NB4 (cell line): ENCODE measurements around the gene NUTM1.
"Not testable (repeated sequence)": the region's sequence is repeated elsewhere in the genome, so short reads cannot be mapped to it uniquely, and the experiment has no call there.

Experiments
- DNase-seq: peaks from one replicate; pipeline ENCODE4 v3.0.0; 2010; ENCODE audit warnings: low read depth
- H3K4me3 ChIP-seq: one replicate; pipeline ENCODE4 v1.5.1; 2011; ENCODE audit warnings: mild to moderate bottlenecking, low read depth, low read length, moderate library complexity
- MYC ChIP-seq: IDR thresholded peaks from 2 replicates; pipeline ENCODE4 v1.6.1; 2011; ENCODE audit warnings: low read depth, low read length
- POLR2A ChIP-seq: IDR thresholded peaks from 2 replicates; pipeline ENCODE4 v1.6.1; 2011; ENCODE audit warnings: mild to moderate bottlenecking; ENCODE audit not compliant: insufficient read length; ENCODE audit errors: extremely low read depth
- TF ChIP-seq, protein P1 (sequence below): IDR thresholded peaks from one replicate; pipeline ENCODE4 v1.5.1; 2012; ENCODE audit warnings: low read depth, low read length
- TF ChIP-seq, protein P2 (sequence below): IDR thresholded peaks from 2 replicates; pipeline ENCODE4 v1.6.1; 2011; ENCODE audit warnings: low read depth, low read length

NUTM1 gene

DNA sequence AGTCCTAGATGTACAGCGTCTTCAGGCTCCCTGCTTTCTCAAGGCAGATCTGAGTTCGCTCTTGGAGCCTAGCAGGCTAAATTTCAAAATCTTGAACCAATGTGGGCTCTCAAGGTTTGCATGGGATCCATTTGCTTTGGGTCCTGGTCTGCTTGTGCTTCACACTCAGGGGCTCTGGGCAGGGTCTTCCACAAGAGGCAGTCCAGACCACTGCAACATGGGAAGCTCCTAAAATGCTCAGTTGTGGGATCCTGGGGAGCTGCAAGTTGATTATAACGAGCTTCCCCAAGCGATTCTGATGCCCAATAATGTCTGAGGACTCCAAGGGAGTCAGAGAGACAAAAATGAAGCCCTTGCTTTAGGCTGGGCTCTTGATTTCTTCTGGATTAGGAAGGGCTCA is 6.7 kb downstream of the NUTM1 start:
- H3K4me3 ChIP-seq = no peak overlapping the region
- DNase-seq = no peak
- TF ChIP-seq MYC (no peak), POLR2A (no peak)
- TF ChIP-seq, protein P1, sequence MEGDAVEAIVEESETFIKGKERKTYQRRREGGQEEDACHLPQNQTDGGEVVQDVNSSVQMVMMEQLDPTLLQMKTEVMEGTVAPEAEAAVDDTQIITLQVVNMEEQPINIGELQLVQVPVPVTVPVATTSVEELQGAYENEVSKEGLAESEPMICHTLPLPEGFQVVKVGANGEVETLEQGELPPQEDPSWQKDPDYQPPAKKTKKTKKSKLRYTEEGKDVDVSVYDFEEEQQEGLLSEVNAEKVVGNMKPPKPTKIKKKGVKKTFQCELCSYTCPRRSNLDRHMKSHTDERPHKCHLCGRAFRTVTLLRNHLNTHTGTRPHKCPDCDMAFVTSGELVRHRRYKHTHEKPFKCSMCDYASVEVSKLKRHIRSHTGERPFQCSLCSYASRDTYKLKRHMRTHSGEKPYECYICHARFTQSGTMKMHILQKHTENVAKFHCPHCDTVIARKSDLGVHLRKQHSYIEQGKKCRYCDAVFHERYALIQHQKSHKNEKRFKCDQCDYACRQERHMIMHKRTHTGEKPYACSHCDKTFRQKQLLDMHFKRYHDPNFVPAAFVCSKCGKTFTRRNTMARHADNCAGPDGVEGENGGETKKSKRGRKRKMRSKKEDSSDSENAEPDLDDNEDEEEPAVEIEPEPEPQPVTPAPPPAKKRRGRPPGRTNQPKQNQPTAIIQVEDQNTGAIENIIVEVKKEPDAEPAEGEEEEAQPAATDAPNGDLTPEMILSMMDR = no peak
- TF ChIP-seq, protein P2, sequence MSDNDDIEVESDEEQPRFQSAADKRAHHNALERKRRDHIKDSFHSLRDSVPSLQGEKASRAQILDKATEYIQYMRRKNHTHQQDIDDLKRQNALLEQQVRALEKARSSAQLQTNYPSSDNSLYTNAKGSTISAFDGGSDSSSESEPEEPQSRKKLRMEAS = no peak

DNA sequence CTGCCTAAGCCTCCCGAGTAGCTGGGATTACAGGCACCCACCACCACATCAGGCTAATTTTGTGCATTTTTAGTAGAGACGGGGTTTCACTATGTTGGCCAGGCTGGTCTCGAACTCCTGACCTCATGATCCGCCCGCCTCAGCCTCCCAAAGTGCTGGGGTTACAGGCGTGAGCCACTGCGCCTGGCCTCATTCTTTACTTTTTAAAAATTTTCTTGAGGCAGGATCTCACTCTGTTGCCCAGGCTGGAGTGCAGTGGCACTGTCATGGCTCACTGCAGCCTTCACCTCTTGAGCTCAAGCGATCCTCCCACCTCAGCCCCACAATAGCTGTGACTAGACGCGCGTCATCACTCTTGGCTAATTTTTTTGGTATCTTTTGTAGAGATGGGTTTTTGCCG is 9.9 kb downstream of the NUTM1 start:
- DNase-seq, H3K4me3 ChIP-seq: not testable (repeated sequence)

DNA sequence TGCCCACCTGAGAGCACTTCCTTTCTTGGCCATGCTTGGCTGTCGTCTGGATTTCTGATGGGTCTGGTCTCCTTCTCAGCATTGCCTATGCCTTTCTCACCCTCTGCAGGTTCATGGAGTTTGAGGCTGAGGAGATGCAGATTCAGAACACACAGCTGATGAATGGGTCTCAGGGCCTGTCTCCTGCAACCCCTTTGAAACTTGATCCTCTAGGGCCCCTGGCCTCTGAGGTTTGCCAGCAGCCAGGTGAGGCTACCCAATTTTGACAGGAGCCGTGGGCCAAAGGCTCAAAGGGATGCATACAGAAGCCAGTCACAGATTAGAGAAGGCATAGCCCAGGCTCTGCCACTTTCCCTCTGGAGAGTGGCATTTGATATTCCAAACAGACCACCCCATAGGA is 10.5 kb downstream of the NUTM1 start:
- no peak for DNase-seq
- no peak overlapping the region for H3K4me3 ChIP-seq
- TF ChIP-seq MYC = no peak
- TF ChIP-seq POLR2A = no peak
- TF ChIP-seq, protein P1 = no peak

DNA sequence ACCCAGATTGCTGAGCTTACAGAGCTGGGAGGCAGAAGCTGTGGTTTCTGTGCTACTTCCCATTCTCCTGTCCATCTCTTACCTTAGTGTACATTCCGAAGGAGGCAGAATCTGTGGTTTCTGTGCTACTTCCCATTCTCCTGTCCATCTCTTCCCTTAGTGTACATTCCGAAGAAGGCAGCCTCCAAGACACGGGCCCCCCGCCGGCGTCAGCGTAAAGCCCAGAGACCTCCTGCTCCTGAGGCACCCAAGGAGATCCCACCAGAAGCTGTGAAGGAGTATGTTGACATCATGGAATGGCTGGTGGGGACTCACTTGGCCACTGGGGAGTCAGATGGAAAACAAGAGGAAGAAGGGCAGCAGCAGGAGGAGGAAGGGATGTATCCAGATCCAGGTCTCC is 11.2 kb downstream of the NUTM1 start:
- TF ChIP-seq MYC = no peak
- TF ChIP-seq, protein P1 = no peak
- TF ChIP-seq POLR2A = no peak
- TF ChIP-seq, protein P2 = no peak
- no peak for DNase-seq
- H3K4me3 ChIP-seq = no peak overlapping the region

DNA sequence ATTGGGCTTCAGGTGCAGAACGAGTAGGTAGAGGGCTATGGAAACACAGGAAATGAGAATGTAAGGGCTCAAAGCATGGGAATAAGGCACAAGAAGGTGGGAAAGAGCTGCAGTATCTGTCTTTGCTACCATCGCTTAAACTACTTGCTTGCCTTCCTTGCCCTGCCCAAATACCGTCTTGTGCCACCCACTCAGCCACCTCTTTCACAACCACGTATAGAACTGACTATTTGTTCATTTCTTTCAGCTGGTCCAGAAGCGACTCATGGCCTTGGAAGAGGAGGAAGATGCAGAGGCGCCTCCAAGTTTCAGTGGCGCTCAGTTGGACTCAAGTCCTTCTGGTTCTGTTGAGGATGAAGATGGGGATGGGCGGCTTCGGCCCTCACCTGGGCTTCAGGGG is 12.1 kb downstream of the NUTM1 start:
- TF ChIP-seq, protein P1 = no peak
- TF ChIP-seq, protein P2 = no peak
- TF ChIP-seq POLR2A = no peak
- no peak for TF ChIP-seq MYC
- no peak for DNase-seq
- no peak overlapping the region for H3K4me3 ChIP-seq

DNA sequence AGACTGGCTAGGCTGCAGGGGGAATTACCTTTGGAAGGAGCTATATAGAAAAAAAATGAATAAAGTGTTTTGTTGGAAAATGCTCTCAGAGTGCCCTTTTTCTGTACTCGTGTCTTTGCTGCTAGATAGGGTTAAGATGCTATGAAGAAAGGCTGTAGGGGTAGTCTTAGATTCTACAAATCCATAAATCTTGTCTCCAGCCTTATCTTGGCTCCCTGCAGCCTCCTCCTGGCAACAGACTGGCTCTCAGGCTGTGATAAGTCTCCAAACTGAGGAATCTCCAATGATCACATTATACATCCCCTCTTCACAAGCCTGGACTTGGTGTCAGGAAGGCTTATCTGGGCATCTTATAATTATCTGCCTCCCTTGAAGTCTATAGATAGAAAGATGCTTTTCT is 14.5 kb downstream of the NUTM1 start:
- no peak for DNase-seq
- no peak overlapping the region for H3K4me3 ChIP-seq
- TF ChIP-seq, protein P1 = no peak
- TF ChIP-seq MYC = no peak
- TF ChIP-seq, protein P2 = no peak
- no peak for TF ChIP-seq POLR2A

DNA sequence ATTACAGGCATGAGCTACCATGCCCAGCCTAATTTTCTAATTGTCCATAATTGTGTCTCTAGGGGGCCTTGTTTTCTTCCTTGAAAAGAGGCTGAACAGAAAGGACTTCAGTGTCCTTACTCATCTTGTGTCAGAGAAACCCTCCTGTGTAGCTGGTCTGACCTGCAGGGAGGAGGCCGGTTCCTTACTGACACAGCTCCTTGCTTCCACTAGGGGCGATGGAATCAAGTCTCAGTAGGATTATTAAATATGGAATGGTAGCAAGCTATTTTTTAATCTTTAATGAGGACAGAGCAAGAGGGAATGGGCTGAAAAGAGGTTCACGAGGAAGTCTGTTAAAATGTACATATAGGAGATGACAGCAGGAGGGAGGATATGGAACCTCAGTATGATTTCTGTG is 15.3 kb downstream of the NUTM1 start:
- TF ChIP-seq POLR2A (no peak), MYC (no peak)
- TF ChIP-seq, protein P1 = no peak
- TF ChIP-seq, protein P2 = no peak
- no peak for DNase-seq
- H3K4me3 ChIP-seq = no peak overlapping the region
